ENCODE results near the gene FTSJ3.

DNA sequence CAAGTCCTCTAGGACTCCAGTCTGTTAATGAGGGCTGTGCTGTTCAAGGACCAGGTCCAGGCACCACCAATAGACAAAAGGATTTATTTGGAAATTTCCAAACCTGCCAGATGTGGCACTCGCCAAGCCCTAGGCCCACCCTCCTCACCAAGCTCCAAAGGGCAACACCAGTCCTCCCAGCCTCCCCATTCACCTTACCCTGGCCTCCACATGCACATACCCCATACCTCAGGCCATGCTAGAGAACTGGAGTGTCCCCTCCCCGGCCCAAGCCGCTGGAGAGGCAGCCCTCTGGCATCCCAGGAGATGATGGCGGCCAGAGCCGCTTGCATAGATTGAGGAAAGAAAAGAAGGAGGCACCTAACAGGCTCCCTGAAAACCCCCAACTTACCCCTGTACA, 4.6 kb upstream of the FTSJ3 start:
- TF ChIP-seq, protein P1, sequence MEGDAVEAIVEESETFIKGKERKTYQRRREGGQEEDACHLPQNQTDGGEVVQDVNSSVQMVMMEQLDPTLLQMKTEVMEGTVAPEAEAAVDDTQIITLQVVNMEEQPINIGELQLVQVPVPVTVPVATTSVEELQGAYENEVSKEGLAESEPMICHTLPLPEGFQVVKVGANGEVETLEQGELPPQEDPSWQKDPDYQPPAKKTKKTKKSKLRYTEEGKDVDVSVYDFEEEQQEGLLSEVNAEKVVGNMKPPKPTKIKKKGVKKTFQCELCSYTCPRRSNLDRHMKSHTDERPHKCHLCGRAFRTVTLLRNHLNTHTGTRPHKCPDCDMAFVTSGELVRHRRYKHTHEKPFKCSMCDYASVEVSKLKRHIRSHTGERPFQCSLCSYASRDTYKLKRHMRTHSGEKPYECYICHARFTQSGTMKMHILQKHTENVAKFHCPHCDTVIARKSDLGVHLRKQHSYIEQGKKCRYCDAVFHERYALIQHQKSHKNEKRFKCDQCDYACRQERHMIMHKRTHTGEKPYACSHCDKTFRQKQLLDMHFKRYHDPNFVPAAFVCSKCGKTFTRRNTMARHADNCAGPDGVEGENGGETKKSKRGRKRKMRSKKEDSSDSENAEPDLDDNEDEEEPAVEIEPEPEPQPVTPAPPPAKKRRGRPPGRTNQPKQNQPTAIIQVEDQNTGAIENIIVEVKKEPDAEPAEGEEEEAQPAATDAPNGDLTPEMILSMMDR (IDR thresholded peaks at IDR 0.05) = no peak
- TF ChIP-seq POLR2A (IDR thresholded peaks at IDR 0.05) = no peak

All from heart left ventricle (tissue), 13 donors.